ENCODE measurements around the gene FGF14.

DNA sequence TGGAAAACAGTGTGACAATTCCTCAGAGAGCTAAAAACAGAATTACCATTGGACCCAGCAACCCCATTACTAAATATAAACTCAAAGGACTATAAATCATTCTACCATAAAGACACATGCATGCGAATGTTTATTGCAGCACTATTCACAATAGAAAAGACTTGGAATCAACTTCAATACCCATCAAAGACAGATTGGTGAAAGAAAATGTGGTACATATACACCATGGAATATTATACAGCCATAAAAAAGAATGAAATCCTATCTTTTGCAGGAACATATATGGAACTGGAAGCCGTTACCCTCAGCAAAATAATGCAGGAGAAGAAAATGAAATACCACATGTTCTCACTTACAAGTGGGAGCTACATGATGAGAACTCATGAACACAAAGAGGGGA, 20.8 kb upstream of the FGF14 start:
- TF ChIP-seq, protein P1, sequence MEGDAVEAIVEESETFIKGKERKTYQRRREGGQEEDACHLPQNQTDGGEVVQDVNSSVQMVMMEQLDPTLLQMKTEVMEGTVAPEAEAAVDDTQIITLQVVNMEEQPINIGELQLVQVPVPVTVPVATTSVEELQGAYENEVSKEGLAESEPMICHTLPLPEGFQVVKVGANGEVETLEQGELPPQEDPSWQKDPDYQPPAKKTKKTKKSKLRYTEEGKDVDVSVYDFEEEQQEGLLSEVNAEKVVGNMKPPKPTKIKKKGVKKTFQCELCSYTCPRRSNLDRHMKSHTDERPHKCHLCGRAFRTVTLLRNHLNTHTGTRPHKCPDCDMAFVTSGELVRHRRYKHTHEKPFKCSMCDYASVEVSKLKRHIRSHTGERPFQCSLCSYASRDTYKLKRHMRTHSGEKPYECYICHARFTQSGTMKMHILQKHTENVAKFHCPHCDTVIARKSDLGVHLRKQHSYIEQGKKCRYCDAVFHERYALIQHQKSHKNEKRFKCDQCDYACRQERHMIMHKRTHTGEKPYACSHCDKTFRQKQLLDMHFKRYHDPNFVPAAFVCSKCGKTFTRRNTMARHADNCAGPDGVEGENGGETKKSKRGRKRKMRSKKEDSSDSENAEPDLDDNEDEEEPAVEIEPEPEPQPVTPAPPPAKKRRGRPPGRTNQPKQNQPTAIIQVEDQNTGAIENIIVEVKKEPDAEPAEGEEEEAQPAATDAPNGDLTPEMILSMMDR (IDR thresholded peaks at IDR 0.05), result no peak
- TF ChIP-seq POLR2A (IDR thresholded peaks at IDR 0.05), result no peak
